Mesothelial cell of epicardium (in vitro differentiated cells): ENCODE results near the gene POLR3A. TPM values are rescaled to one million over a fixed set of nuclear protein-coding genes. Genes with fewer than 3 reads are reported as not detected.
A peak's percentile ranks its signal among the peaks of the same experiment; 100 is the strongest.
"Not testable (repeated sequence)": the region's sequence is repeated elsewhere in the genome, so short reads cannot be mapped to it uniquely, and the experiment has no call there.

Experiments used
- DNase-seq, 2 experiments: peaks; one replicate each; pipeline ENCODE4 v3.0.0; 2021; ENCODE audit warnings: low spot score in 2 of 2; ENCODE audit not compliant: unreplicated experiment in 2 of 2
- H3K27ac Mint-ChIP-seq: 2 replicates; pipeline ENCODE4 v1.8.0; 2021; ENCODE audit warnings: mixed read lengths
- H3K27me3 Mint-ChIP-seq: 2 replicates; pipeline ENCODE4 v1.8.0; 2021; ENCODE audit warnings: low read depth, mixed read lengths
- H3K36me3 Mint-ChIP-seq: 2 replicates; pipeline ENCODE4 v1.8.0; 2021; ENCODE audit warnings: mixed read lengths
- H3K4me1 Mint-ChIP-seq: 2 replicates; pipeline ENCODE4 v1.8.0; 2021; ENCODE audit warnings: mixed read lengths
- H3K4me3 Mint-ChIP-seq: 2 replicates; pipeline ENCODE4 v1.8.0; 2021; ENCODE audit warnings: mild to moderate bottlenecking, moderate library complexity, mixed read lengths
- H3K9me3 Mint-ChIP-seq: 2 replicates; pipeline ENCODE4 v1.8.0; 2021; ENCODE audit warnings: mixed read lengths
- CTCF ChIP-seq: fragments of 200-600 bp; sonication (generic); IDR thresholded peaks from one replicate; pipeline ENCODE4 v1.5.0; 2021; ENCODE audit warnings: antibody characterized with exemption; ENCODE audit not compliant: unreplicated experiment
- total RNA-seq: library from RNA; stranded (reverse); gene quantifications from 3 replicates; pipeline ENCODE4 v1.2.1, GENCODE V29; 2021

Gene POLR3A
- total RNA-seq, 1 donor from 2014 or later: 23.9 TPM

GRCh38 chr10:78065611-78066010, 36.3 kb upstream of the POLR3A start:
- H3K27me3 Mint-ChIP-seq: no peaks in the 10 kb centered on the region
- no peaks in the 10 kb centered on the region for H3K9me3 Mint-ChIP-seq
- no peaks in the 10 kb centered on the region for H3K36me3 Mint-ChIP-seq
- TF ChIP-seq CTCF: no peak
- no peak overlapping the region for H3K4me3 Mint-ChIP-seq
- peaks cover 18% of the 10 kb centered on the region for H3K4me1 Mint-ChIP-seq
- no peak for DNase-seq
- H3K27ac Mint-ChIP-seq: no peak overlapping the region

- not testable (repeated sequence) for H3K4me3 Mint-ChIP-seq, H3K9me3 Mint-ChIP-seq, H3K27me3 Mint-ChIP-seq, H3K36me3 Mint-ChIP-seq, H3K27ac Mint-ChIP-seq, DNase-seq
- H3K4me1 Mint-ChIP-seq: peaks cover 18% of the 10 kb centered on the region
These were observed 35.6 kb upstream of the POLR3A start for GRCh38 chr10:78064919-78065318.

GRCh38 chr10:78063236-78063635, 33.9 kb upstream of the POLR3A start:
- peak overlapping the region; percentile 4 for H3K27ac Mint-ChIP-seq
- no peak for TF ChIP-seq CTCF
- no peaks in the 10 kb centered on the region for H3K27me3 Mint-ChIP-seq
- H3K4me1 Mint-ChIP-seq: peaks cover 18% of the 10 kb centered on the region
- DNase-seq: no peak
- H3K9me3 Mint-ChIP-seq: no peaks in the 10 kb centered on the region
- no peak overlapping the region for H3K4me3 Mint-ChIP-seq
- no peaks in the 10 kb centered on the region for H3K36me3 Mint-ChIP-seq

GRCh38 chr10:78062296-78062695, 33.0 kb upstream of the POLR3A start:
- Mint-ChIP-seq H3K27ac (no peak overlapping the region), H3K9me3 (no peaks in the 10 kb centered on the region), H3K4me3 (no peak overlapping the region), H3K27me3 (no peaks in the 10 kb centered on the region), H3K4me1 (peaks cover 18% of the 10 kb centered on the region), H3K36me3 (no peaks in the 10 kb centered on the region)
- DNase-seq: no peak
- TF ChIP-seq CTCF: no peak

GRCh38 chr10:78059906-78060702, 30.8 kb upstream of the POLR3A start:
- Mint-ChIP-seq H3K36me3 (no peaks in the 10 kb centered on the region), H3K27ac (no peak overlapping the region), H3K27me3 (no peaks in the 10 kb centered on the region), H3K4me3 (no peak overlapping the region), H3K9me3 (no peaks in the 10 kb centered on the region), H3K4me1 (peaks cover 11% of the 10 kb centered on the region)
- TF ChIP-seq CTCF: no peak
- no peak for DNase-seq

GRCh38 chr10:78058562-78058961, 29.2 kb upstream of the POLR3A start:
- H3K4me1 Mint-ChIP-seq: peaks cover 7% of the 10 kb centered on the region
- DNase-seq: no peak
- H3K27me3 Mint-ChIP-seq: no peaks in the 10 kb centered on the region
- H3K27ac Mint-ChIP-seq: no peak overlapping the region
- H3K4me3 Mint-ChIP-seq: no peak overlapping the region
- H3K36me3 Mint-ChIP-seq: peaks cover 2% of the 10 kb centered on the region
- no peaks in the 10 kb centered on the region for H3K9me3 Mint-ChIP-seq
- TF ChIP-seq CTCF: no peak
